Measurements from ENCODE around the gene ACVRL1.

ACVRL1 gene

DNA sequence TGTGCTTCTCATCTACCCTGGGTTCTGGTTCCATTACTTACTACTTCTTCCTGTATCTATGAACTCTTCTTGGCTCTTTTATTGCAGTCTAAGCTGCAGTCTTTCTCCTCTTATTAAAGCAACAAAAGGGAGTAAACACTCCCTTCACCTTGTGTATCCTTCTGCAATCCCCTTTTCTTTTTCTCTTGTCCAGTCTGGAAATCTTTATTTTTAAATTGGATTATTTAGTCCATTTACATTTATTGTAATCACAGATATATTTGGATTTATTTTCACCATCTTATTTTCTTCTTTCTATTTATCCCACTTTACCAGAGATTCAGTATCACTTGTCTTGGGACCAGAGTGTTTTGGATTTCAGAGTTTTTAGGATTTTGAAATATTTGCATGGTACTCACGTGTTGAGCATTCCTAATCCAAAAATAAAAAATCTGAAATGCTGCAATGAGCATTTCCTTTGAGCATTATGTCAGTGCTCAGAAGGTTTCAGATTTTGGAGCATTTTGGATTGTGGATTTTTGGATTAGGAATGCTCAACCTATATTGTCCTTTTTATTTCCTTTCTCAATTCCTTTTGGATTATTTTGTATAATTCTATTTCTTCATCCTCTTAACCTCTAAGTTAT is 37.4 kb downstream of the ACVRL1 start:
- no peak for DNase-seq (ENCODE audit: low spot score)

DNA sequence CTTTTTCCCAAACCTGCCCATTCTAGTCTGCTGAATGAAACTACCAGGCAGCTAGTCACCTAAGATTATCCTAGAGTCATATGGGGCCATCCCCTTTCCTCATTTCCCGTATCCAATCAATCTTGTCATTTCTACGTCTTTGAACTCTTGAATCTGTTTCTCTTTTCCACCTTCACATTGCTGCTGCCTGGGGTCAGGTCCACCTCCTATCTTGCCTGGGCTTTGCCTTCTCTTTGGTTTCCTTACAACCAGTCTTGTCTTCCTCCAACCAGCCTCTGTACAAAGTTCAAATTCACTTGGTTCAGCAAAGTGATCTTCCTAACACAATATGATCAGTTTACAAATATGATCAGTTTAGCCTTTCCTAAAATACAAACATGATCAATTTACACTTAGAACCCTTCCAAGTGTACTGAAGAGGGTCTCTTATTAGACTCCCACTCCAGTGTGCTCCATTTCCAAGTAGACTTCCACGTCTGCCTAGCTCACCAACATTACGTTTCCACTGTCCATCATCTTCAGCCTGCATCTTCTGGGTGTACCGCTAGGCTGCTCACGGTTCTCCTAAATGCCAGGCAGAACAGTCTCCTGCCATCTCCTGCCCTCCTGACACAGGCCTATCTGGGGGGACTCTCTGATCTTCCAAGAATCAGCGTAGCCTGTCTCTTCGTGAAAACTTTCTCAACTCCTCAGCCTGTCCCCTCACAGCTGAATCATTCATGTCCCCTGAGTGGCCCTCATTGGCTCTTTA is 40.1 kb downstream of the ACVRL1 start:
- no peak for DNase-seq (ENCODE audit: low spot score)

DNA sequence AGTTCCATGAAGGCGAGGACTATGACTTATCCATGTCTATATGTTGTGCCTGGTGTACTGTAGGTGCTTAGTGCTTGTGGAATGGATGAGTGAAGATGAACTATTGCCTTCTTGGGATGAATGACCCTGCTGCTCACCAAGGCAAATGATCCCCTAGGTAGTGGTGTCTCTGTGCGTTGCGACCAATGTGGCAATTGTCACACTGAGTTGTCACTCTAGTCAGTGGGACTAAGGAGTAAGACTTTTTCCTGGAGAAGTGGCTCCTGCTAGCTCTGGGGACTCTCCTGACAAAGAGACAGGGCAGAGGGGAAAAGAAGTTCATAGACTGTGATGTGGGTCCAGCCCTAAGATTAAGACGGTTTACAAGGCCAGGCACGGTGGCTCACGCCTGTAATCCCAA is 40.8 kb downstream of the ACVRL1 start:
- no peak for DNase-seq (ENCODE audit: low spot score)

GRCh38 chr12:51949342-51950030 is 42.2 kb downstream of the ACVRL1 start:
- DNase-seq (ENCODE audit: low spot score): peak; percentile 32

- no peak for DNase-seq (ENCODE audit: low spot score)
Measured at GRCh38 chr12:51950682-51951198, 43.4 kb downstream of the ACVRL1 start.

DNA sequence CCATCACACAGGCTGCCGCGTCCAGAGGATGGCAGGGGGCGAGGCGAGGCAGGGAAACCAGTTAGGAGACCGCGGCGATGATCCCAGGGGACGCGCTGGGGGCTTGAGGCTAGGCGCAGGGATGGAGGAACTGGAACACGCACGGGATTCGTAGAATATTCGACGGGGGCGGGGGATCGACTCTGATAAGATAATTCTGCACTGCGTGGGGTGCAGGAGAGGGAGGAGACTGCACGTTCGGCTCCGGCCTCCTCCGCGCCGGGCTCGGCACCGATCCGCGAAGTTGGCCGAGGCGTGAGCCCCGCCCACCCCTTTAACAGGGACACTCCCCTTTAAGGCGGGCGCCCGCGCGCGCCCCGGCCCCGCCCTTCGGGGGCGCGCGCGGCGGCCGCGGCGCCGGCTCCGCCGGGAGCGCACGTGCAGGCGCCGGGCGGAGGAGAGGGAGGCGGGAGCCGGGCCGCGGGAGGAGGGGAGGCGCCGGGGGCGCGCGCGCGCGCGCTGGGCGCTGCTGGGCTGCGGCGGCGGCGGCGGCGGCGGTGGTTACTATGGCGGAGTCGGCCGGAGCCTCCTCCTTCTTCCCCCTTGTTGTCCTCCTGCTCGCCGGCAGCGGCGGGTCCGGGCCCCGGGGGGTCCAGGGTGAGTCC is 44.0 kb downstream of the ACVRL1 start, which contains the start of gene ACVR1B:
ACVR1B (plus strand) TSS at position 501 of the 644 bp plus-strand sequence; CDS start at position 546, 45 bp downstream.
- peak; percentile 97 for DNase-seq (ENCODE audit: low spot score)

GRCh38 chr12:51951843-51952722 is 44.8 kb downstream of the ACVRL1 start:
- peak; percentile 40 for DNase-seq (ENCODE audit: low spot score)

DNA sequence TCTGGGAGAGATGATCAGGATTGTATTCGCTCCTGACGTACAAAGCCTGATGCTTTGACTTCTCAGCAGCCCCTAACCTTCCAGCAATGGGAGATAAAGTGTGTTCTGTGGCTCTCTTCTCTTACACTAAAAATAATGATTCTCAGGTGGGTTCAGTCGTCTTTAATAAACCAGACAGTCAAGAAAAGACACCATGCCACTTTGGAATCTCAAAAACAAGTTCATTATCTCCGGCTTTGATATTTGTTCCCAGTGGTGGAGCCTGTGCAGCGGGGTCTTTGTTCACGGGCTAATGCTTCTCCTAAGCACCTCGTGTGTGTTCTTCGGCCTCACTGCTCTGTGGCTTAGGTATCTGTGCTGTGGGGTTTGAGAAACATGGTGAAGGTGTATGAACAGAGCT is 45.8 kb downstream of the ACVRL1 start:
- DNase-seq (ENCODE audit: low spot score): no peak

- no peak for DNase-seq (ENCODE audit: low spot score)
Measured at GRCh38 chr12:51953864-51954263, 46.6 kb downstream of the ACVRL1 start.

- DNase-seq (ENCODE audit: low spot score): no peak
Measured at GRCh38 chr12:51954561-51955361, 47.5 kb downstream of the ACVRL1 start.

DNA sequence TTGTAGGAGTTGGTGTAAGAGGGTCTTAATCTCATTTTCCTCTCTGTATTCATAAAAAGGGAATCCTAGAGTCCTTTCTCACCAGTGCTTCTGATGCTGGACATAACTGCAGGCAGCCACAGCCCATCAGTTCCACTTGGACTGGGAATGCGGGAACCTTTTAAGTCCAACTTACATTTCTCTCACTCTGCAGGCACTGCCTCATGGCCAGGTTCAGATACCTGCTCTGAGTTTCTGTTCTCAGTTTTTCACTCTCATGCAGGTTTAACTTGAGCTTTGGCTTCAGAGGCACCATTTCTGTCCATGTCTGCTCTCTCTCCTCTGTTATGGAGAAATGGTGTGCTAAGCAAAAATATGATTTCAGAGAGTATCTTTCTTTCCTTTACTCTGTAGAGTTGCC is 48.4 kb downstream of the ACVRL1 start:
- no peak for DNase-seq (ENCODE audit: low spot score)

- DNase-seq (ENCODE audit: low spot score): no peak
Measured at GRCh38 chr12:51958542-51958941, 51.2 kb downstream of the ACVRL1 start.

- peak; percentile 53 for DNase-seq (ENCODE audit: low spot score)
Measured at GRCh38 chr12:51959211-51959610, 51.9 kb downstream of the ACVRL1 start.

DNA sequence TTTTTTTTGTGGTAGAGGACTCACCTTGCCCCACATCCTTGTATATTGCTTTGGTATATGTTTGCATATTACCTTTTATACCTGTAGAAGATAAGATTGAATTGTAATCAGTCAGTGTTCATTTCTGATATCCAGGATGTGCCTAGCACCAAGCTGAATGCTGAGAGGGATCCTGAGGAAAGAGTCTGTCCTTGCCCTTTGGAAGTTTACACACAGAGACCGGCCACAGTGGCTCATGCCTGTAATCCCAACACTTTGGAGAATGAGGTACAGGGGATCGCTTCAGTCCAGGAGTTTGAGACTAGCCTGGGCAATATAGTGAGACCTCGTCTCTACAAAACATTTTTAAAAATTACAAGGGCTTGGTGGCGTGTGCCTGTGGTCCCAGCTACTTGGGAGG is 52.6 kb downstream of the ACVRL1 start:
- no peak for DNase-seq (ENCODE audit: low spot score)

DNA sequence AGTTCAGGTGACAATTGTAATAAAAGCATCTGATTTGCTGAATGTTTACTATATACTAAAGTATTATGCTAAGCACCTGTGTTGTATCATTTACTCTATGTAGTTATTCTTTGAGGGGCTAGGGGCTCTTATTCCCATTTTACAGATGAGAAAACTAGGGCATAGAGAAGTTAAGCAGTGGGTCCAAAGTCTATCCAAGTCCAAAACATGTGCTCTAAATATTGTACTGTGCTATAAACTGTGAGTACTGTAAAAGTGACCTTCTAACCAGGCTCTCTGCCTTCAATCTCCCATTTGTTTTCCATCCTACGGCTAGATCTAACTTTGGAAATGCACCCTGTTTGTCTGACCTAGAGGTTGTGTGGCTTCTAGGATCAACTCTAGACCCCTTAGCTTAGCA is 53.2 kb downstream of the ACVRL1 start:
- no peak for DNase-seq (ENCODE audit: low spot score)

DNA sequence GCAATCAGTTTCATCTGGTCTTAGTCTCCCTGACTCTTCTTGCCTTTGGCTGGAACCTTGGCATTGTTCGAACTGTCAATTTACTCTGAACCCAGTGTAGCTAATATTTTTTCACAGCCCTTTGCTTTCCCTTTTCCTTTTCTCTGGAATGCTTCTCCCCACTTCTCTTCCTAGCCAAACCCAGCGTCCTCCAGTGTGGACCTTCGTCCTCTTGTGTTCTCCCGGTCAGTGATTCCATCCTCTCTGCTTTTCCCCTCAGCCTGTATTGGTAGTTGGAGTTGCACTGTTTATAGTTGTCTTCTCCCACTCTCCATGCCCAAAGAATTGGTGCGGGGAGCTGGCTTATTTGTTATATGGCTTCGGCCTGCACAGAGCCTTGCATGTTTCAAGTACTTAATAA is 53.6 kb downstream of the ACVRL1 start:
- no peak for DNase-seq (ENCODE audit: low spot score)

- no peak for DNase-seq (ENCODE audit: low spot score)
Measured at GRCh38 chr12:51961834-51962233, 54.5 kb downstream of the ACVRL1 start.

- no peak for DNase-seq (ENCODE audit: low spot score)
Measured at GRCh38 chr12:51962737-51963136, 55.4 kb downstream of the ACVRL1 start.

DNA sequence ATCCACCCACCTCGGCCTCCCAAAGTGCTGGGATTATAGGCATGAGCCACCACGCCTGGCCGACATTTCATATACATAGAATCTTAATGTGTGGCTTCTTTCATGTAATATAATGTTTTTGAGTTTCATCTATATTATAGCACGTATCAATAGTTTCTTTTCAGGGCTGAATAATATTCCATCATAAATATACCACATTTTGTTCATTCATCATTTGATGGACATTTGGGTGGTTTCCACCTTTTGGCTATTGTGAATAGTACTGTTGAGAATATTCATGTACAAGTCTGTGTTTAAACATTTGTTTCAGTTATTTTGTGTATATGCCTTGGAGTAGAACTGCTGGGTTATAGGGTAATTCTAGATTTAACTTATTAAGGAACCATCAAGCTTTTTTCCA is 56.2 kb downstream of the ACVRL1 start:
- no peak for DNase-seq (ENCODE audit: low spot score)

DNA sequence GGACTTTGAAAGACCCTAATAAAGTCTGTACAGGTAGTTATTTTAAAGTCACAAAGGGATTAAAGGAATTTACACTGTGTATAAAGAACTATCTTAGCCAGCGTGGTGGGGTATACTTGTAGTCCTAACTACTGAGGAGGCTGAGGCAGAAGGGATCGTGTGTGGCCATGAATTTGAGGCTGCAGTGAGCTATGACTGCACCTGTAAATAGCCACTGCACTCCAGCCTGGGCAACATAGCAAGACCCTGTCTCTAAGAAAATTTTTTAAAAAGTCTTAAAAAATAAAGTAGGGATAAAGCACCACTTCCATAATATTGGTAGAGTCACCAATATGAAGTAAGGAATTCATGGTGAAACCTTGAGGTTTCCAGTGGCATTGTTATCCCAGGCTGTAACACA is 62.3 kb downstream of the ACVRL1 start:
- DNase-seq (ENCODE audit: low spot score): no peak

Measured in GM03348 (cell line).